B cell (primary cell): ENCODE results near the gene BOD1L2. TPM values are rescaled to one million over a fixed set of nuclear protein-coding genes. Genes with fewer than 3 reads are reported as not detected.

Source experiments
- ATAC-seq: fragments of 200-7000 bp; cut with Tn5 transposase; one replicate; pipeline ENCODE4 v1.10.0; 2021; ENCODE audit warnings: low read depth, mild to moderate bottlenecking, moderate number of reproducible peaks, moderate library complexity
- CTCF ChIA-PET: fragments of 350-600 bp; sonication (Branson Sonifier 250); formaldehyde crosslinking; loops from one replicate; lab custom pipeline; 2021; ENCODE audit warnings: antibody characterized with exemption, inconsistent platforms; lab: Charles Lee
- POLR2A ChIA-PET: fragments of 350-600 bp; sonication (Branson Sonifier 250); formaldehyde crosslinking; loops from one replicate; lab custom pipeline; 2021; ENCODE audit warnings: antibody characterized with exemption; lab: Charles Lee
- DNase-seq: peaks from one replicate; pipeline ENCODE4 v3.0.0; 2013
- H2AFZ ChIP-seq: 2 replicates; pipeline ENCODE4 v1.6.1; 2012; ENCODE audit warnings: mild to moderate bottlenecking, low read depth, low read length; ENCODE audit not compliant: insufficient read depth, poor library complexity, severe bottlenecking
- H3K27ac ChIP-seq, 2 donors: 1 replicate in 1 of 2; 2 replicates in 1 of 2; pipeline ENCODE4 v1.5.1; 2012 to 2013; ENCODE audit warnings: low read length in 2 of 2, mild to moderate bottlenecking in 2 of 2, moderate library complexity in 1 of 2
- H3K27me3 ChIP-seq, 4 experiments: fragments of 200-600 bp in 1 of 4; sonication (generic) in 1 of 4; replicated peaks in 1 of 4; 1 replicate in 2 of 4; 2 replicates in 2 of 4; pipeline versions ENCODE4 v1.6.1 to v1.7.0; 2013 to 2016; ENCODE audit warnings: low read length in 3 of 4, mild to moderate bottlenecking in 2 of 4, mixed read lengths in 1 of 4, moderate library complexity in 1 of 4; ENCODE audit not compliant: insufficient read depth in 4 of 4, control insufficient read depth in 3 of 4; ENCODE audit errors: control extremely low read depth in 1 of 4
- H3K36me3 ChIP-seq, 2 experiments: replicated peaks in 1 of 2; 1 replicate in 1 of 2; 2 replicates in 1 of 2; pipeline versions ENCODE4 v1.6.1 to v1.7.1; 2013; ENCODE audit warnings: low read length in 1 of 2; ENCODE audit not compliant: insufficient read depth in 2 of 2, control insufficient read depth in 1 of 2; ENCODE audit errors: control extremely low read depth in 1 of 2, extremely low read depth in 1 of 2
- H3K4me1 ChIP-seq, 2 donors: fragments of 200-600 bp in 1 of 2; sonication (generic) in 1 of 2; 1 replicate in 1 of 2; 2 replicates in 1 of 2; pipeline versions ENCODE4 v1.5.1 to v1.6.1; 2013 to 2017; ENCODE audit warnings: low read length in 2 of 2; ENCODE audit not compliant: control insufficient read depth in 2 of 2, insufficient read depth in 2 of 2
- H3K4me2 ChIP-seq: replicated peaks from 2 replicates; pipeline ENCODE3; 2012; ENCODE audit warnings: mild to moderate bottlenecking, low read depth, low read length; ENCODE audit not compliant: poor library complexity, severe bottlenecking
- H3K4me3 ChIP-seq, 5 experiments: fragments of 200-600 bp in 1 of 5; sonication (generic) in 1 of 5; 1 replicate in 3 of 5; 2 replicates in 2 of 5; pipeline versions ENCODE4 v1.5.1 to v1.7.0; 2011 to 2016; ENCODE audit warnings: low read length in 4 of 5, mild to moderate bottlenecking in 4 of 5, low read depth in 2 of 5, control low read depth in 1 of 5, moderate library complexity in 1 of 5; ENCODE audit not compliant: insufficient read depth in 1 of 5; ENCODE audit errors: control extremely low read depth in 1 of 5, extremely low read depth in 1 of 5
- H3K79me2 ChIP-seq: fragments of 200-600 bp; sonication (generic); one replicate; pipeline ENCODE4 v1.6.0; 2016; ENCODE audit warnings: low read length; ENCODE audit not compliant: control insufficient read depth, insufficient read depth
- H3K9ac ChIP-seq: fragments of 200-600 bp; sonication (generic); 2 replicates; pipeline ENCODE4 v1.6.1; 2017; ENCODE audit warnings: mild to moderate bottlenecking, low read length, moderate library complexity
- H3K9me3 ChIP-seq, 3 donors: one replicate each; pipeline versions ENCODE4 v1.6.1 to v1.7.1; 2013; ENCODE audit warnings: low read length in 2 of 3; ENCODE audit not compliant: control insufficient read depth in 2 of 3, insufficient read depth in 1 of 3; ENCODE audit errors: control extremely low read depth in 1 of 3
- H4K20me1 ChIP-seq: 2 replicates; pipeline ENCODE4 v1.6.0; 2012; ENCODE audit warnings: mild to moderate bottlenecking, low read length; ENCODE audit not compliant: insufficient read depth, control insufficient read depth, poor library complexity, severe bottlenecking
- H3K27ac Mint-ChIP-seq: one replicate; pipeline ENCODE4 v1.8.0; 2021; ENCODE audit warnings: mixed read lengths
- H3K27me3 Mint-ChIP-seq: one replicate; pipeline ENCODE4 v1.8.0; 2021; ENCODE audit warnings: mixed read lengths
- H3K4me1 Mint-ChIP-seq: one replicate; pipeline ENCODE4 v1.8.0; 2021; ENCODE audit warnings: mixed read lengths
- H3K4me3 Mint-ChIP-seq: one replicate; pipeline ENCODE4 v1.8.0; 2021; ENCODE audit warnings: mixed read lengths
- H3K9me3 Mint-ChIP-seq: one replicate; pipeline ENCODE4 v1.8.0; 2022; ENCODE audit warnings: mixed read lengths; ENCODE audit not compliant: insufficient read depth
- EZH2 ChIP-seq: IDR thresholded peaks from 2 replicates; pipeline ENCODE4 v1.6.1; 2012; ENCODE audit warnings: borderline replicate concordance, low read depth, mild to moderate bottlenecking, moderate library complexity, low read length; ENCODE audit not compliant: insufficient read depth, poor library complexity, severe bottlenecking
- WGBS: methylation state at CpG from one replicate; pipeline ENCODE4 v1.1.5; 2013; ENCODE audit warnings: missing lambda C conversion rate; ENCODE audit not compliant: insufficient coverage; 5-methylcytosine and 5-hydroxymethylcytosine counted together
- intact Hi-C: fragments of 100-400 bp; cut with micrococcal nuclease; formaldehyde crosslinking; loops from one replicate; pipeline ENCODE4 v1.10.0; 2022
- polyA plus RNA-seq: library from polyadenylated mRNA; depleted of rRNA; stranded (reverse); fragments of >200 nt; gene quantifications from 2 replicates; pipeline ENCODE4 v1.2.3, GENCODE V29; 2012
- total RNA-seq, 2 donors: library from RNA; stranded (reverse); fragments of 120-200 nt in 1 of 2; gene quantifications; 1 replicate in 1 of 2; 2 replicates in 1 of 2; pipeline versions ENCODE4 v1.2.3 to v1.2.4, GENCODE V29; 2013 to 2022
- TF ChIP-seq, protein P1 (sequence below): fragments of 200-600 bp; IDR thresholded peaks from one replicate; pipeline ENCODE4 v1.8.0; 2022; ENCODE audit warnings: antibody characterized with exemption, mild to moderate bottlenecking

The BOD1L2 gene
- total and polyA plus RNA-seq, 2 donors (not counting 1 experiment from before 2014, with no cell fraction given), result not detected

DNA sequence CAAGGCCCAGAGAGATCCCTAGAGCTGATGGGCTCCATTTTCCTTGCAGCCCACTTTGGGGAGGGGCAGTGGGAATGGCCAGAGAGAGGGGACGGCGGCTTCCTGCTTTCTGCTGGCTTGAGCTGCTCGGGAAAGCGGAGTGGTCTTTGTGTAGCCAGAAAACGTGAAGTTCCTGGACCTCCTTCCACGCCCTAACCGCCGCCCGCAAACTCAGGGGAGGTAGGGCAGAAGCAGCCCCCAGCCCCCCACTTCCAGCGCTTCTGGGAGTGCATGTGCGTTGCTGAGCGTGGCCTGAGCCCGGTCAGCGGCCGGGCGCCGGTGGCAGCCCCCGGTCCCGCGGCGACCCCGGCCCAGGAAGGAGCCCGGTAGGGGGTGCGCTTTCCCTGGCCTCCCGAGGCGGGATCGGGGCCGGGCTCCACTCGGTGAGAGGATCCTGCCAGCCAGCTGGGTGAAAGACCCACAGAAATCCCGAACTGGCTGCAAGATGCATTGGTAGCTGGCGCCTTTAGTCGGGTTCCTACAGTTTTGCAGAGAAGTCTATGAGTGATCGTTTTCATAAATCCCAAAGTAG is 25.3 kb upstream of the BOD1L2 start:
- H4K20me1 ChIP-seq, result no peaks in the 10 kb centered on the region
- intact Hi-C loops, result no loop called here
- H3K27ac ChIP-seq, result no peak overlapping the region
- H3K36me3 ChIP-seq, result no peaks in the 10 kb centered on the region
- peaks cover 0 to 30% (median 12%) of the 10 kb centered on the region in 4 experiments for H3K27me3 ChIP-seq
- H3K9ac ChIP-seq, result no peak overlapping the region
- 14% methylated on average over 31 of the region's 33 CpGs for WGBS
- no peak overlapping the region for H3K4me2 ChIP-seq
- no peaks in the 10 kb centered on the region for H3K4me1 Mint-ChIP-seq
- H3K9me3 Mint-ChIP-seq, result no peaks in the 10 kb centered on the region
- ChIA-PET CTCF (no interaction called here), POLR2A (no interaction called here)
- no peak overlapping the region for H3K4me3 Mint-ChIP-seq
- H3K27me3 Mint-ChIP-seq, result peaks cover 58% of the 10 kb centered on the region
- no peaks in the 10 kb centered on the region for H3K79me2 ChIP-seq
- H2AFZ ChIP-seq, result no peak overlapping the region
- no peak overlapping the region for H3K4me3 ChIP-seq
- H3K9me3 ChIP-seq, result no peaks in the 10 kb centered on the region
- TF ChIP-seq, protein P1, sequence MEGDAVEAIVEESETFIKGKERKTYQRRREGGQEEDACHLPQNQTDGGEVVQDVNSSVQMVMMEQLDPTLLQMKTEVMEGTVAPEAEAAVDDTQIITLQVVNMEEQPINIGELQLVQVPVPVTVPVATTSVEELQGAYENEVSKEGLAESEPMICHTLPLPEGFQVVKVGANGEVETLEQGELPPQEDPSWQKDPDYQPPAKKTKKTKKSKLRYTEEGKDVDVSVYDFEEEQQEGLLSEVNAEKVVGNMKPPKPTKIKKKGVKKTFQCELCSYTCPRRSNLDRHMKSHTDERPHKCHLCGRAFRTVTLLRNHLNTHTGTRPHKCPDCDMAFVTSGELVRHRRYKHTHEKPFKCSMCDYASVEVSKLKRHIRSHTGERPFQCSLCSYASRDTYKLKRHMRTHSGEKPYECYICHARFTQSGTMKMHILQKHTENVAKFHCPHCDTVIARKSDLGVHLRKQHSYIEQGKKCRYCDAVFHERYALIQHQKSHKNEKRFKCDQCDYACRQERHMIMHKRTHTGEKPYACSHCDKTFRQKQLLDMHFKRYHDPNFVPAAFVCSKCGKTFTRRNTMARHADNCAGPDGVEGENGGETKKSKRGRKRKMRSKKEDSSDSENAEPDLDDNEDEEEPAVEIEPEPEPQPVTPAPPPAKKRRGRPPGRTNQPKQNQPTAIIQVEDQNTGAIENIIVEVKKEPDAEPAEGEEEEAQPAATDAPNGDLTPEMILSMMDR, result no peak
- no peak for TF ChIP-seq EZH2
- no peak overlapping the region for H3K27ac Mint-ChIP-seq
- H3K4me1 ChIP-seq, result no peaks in the 10 kb centered on the region
- ATAC-seq (no peak), DNase-seq (no peak)

DNA sequence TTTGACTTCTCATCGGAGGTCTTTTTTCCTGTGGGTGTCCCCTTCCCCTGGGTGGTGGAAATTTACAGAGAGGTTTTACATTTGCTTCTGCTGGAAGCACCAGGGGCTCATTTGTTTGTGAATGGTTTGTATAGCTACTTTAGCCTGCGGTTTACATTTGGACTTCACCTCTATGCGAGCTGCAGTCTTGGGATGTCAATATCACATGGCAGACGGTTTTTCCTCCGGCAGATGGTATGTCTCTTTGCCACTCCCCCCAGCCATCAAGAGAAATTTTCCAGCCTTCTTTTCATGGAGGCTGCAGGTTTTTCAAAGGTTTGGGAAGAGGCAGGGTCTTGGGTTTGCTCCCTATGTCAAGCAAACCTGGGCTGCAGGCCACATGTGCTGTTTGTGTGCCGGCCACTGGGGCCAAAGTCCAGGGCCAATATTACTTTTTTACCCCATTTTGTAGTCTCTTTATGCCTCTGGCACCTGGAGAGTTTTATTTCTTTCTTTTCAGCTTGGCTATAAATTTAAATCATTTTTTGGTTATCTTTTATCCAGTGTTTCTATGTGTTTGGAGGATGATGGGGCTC is 23.9 kb upstream of the BOD1L2 start:
- H3K9ac ChIP-seq, result no peak overlapping the region
- H3K79me2 ChIP-seq, result no peaks in the 10 kb centered on the region
- no peak overlapping the region for H3K4me2 ChIP-seq
- no peaks in the 10 kb centered on the region for H4K20me1 ChIP-seq
- no peaks in the 10 kb centered on the region for H3K4me1 ChIP-seq
- no CpG with 5 or more reads among the region's 6 CpGs for WGBS
- no peak for ATAC-seq
- peaks cover 0 to 36% (median 10%) of the 10 kb centered on the region in 4 experiments for H3K27me3 ChIP-seq
- Mint-ChIP-seq H3K4me3 (no peak overlapping the region), H3K4me1 (no peaks in the 10 kb centered on the region), H3K27me3 (peaks cover 57% of the 10 kb centered on the region), H3K9me3 (no peaks in the 10 kb centered on the region), H3K27ac (no peak overlapping the region)
- no peaks in the 10 kb centered on the region for H3K36me3 ChIP-seq
- no peak overlapping the region for H2AFZ ChIP-seq
- no peak overlapping the region for H3K4me3 ChIP-seq
- POLR2A ChIA-PET, result no interaction called here
- no peaks in the 10 kb centered on the region for H3K9me3 ChIP-seq
- CTCF ChIA-PET, result no interaction called here
- H3K27ac ChIP-seq, result no peak overlapping the region
- intact Hi-C loops, result no loop called here
- no peak for DNase-seq
- TF ChIP-seq, protein P1, result no peak
- no peak for TF ChIP-seq EZH2
